PC-9 (cell line): ENCODE data around the gene MAPK10. TPM values are rescaled to one million over a fixed set of nuclear protein-coding genes. Genes with fewer than 3 reads are reported as not detected.
"Not testable (repeated sequence)": the region's sequence is repeated elsewhere in the genome, so short reads cannot be mapped to it uniquely, and the experiment has no call there.

ENCODE experiments used
- BruUV-seq: library from RNA; stranded (reverse); fragments of 400-500 nt; replicated peaks from 2 replicates; lab custom pipeline; 2021; lab: Mats Ljungman, UMichigan
- CTCF ChIA-PET: fragments of 300-600 bp; sonication (Branson Sonifier 250); formaldehyde crosslinking; loops from one replicate; lab custom pipeline; 2022; ENCODE audit warnings: antibody characterized with exemption; lab: Charles Lee
- POLR2A ChIA-PET: fragments of 300-600 bp; sonication (Branson Sonifier 250); formaldehyde crosslinking; loops from one replicate; lab custom pipeline; 2022; ENCODE audit warnings: antibody characterized with exemption; ENCODE audit not compliant: unreplicated experiment; lab: Charles Lee
- DNase-seq, 2 experiments: peaks; one replicate each; pipeline versions ENCODE4 v3.0.0 to v3.0.0-alpha.2; 2015 to 2022; ENCODE audit warnings: mixed read lengths in 1 of 2
- H2AFZ ChIP-seq: fragments of 200-600 bp; sonication (generic); 2 replicates; pipeline ENCODE4 v1.8.1; 2017; ENCODE audit warnings: antibody characterized with exemption
- H3F3A ChIP-seq: fragments of 200-600 bp; sonication (generic); 2 replicates; pipeline ENCODE4 v1.8.1; 2017; ENCODE audit warnings: antibody characterized with exemption, mild to moderate bottlenecking, low read depth; ENCODE audit not compliant: insufficient read depth
- H3K27ac ChIP-seq: fragments of 200-600 bp; sonication (generic); 2 replicates; pipeline ENCODE4 v1.6.1; 2016; ENCODE audit warnings: mixed run types
- H3K27me3 ChIP-seq: fragments of 200-600 bp; sonication (generic); 2 replicates; pipeline ENCODE4 v1.6.1; 2016; ENCODE audit warnings: low read depth, mixed run types; ENCODE audit not compliant: insufficient read depth
- H3K36me3 ChIP-seq: fragments of 200-600 bp; sonication (generic); 2 replicates; pipeline ENCODE4 v1.6.1; 2016; ENCODE audit warnings: low read depth, mixed run types
- H3K4me1 ChIP-seq: fragments of 200-600 bp; sonication (generic); replicated peaks from 2 replicates; pipeline ENCODE4 v1.6.1; 2016; ENCODE audit warnings: mixed run types; ENCODE audit not compliant: insufficient read depth
- H3K4me2 ChIP-seq: fragments of 200-600 bp; sonication (generic); 2 replicates; pipeline ENCODE4 v1.6.1; 2017; ENCODE audit warnings: mixed run types
- H3K4me3 ChIP-seq: fragments of 200-600 bp; sonication (generic); 2 replicates; pipeline ENCODE4 v1.6.1; 2016; ENCODE audit warnings: mixed run types
- H3K79me2 ChIP-seq: fragments of 200-600 bp; sonication (generic); 2 replicates; pipeline ENCODE4 v1.6.1; 2017; ENCODE audit warnings: low read depth, mixed run types
- H3K9me2 ChIP-seq: fragments of 200-600 bp; sonication (generic); 2 replicates; pipeline ENCODE4 v1.8.1; 2017; ENCODE audit warnings: mild to moderate bottlenecking; ENCODE audit not compliant: insufficient read depth
- H3K9me3 ChIP-seq: fragments of 200-600 bp; sonication (generic); 2 replicates; pipeline ENCODE4 v1.8.1; 2016; ENCODE audit warnings: low read depth; ENCODE audit not compliant: insufficient read depth
- H4K20me1 ChIP-seq: fragments of 200-600 bp; sonication (generic); 2 replicates; pipeline ENCODE4 v1.8.1; 2017; ENCODE audit not compliant: insufficient read depth
- EZH2 ChIP-seq: fragments of 200-600 bp; sonication (generic); IDR thresholded peaks from 2 replicates; pipeline ENCODE4 v1.8.0; 2017; ENCODE audit warnings: antibody characterized with exemption, low read depth
- intact Hi-C: fragments of 100-400 bp; cut with micrococcal nuclease; formaldehyde crosslinking; loops from one replicate; pipeline ENCODE4 v1.10.0; 2022; ENCODE audit not compliant: unreplicated experiment
- total RNA-seq: library from RNA; stranded (reverse); gene quantifications from 2 replicates; pipeline ENCODE4 v1.2.3, GENCODE V29; 2021
- TF ChIP-seq, protein P1 (sequence below): fragments of 200-600 bp; sonication (generic); conservative IDR thresholded peaks from 2 replicates; pipeline ENCODE4 v1.6.1; 2017; ENCODE audit warnings: mixed run types, antibody characterized with exemption, mild to moderate bottlenecking, moderate library complexity

Gene MAPK10
- total RNA-seq, 1 experiment from 2014 or later = 4.2 TPM

DNA sequence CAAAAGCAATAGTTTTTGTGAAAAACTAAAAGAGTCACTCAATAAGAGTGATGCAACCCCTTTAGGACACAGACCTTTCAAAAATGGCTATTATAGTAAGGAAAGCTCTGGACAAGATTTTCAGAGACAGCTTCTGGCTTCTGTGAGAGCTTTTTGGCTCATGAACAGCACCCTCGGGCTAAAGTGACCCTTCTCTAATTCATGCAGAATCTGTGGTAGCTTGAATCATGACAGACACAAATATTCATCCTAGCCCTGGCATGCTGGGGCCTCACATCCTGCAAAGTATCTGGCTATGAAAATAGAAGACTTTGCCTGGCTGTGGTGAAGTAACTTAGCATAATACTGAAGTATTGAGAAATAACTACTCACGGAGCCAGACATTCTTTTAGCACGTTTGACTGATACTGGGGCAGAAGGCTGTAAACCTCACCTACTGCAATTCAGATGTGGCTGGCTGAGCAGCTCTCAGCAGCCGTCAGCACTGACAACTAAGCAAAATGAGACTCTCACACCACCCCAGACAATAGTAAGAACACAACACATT, 327.3 kb downstream of the MAPK10 start:
- intact Hi-C loops = no loop called here
- Histone ChIP-seq H3K27me3 (no peaks in the 10 kb centered on the region), H3K36me3 (no peaks in the 10 kb centered on the region), H3K4me1 (peaks cover 14% of the 10 kb centered on the region), H3K4me3 (no peak overlapping the region), H4K20me1 (no peaks in the 10 kb centered on the region), H3K9me2 (no peaks in the 10 kb centered on the region), H3K4me2 (no peak overlapping the region), H3K79me2 (no peaks in the 10 kb centered on the region), H3K9me3 (no peaks in the 10 kb centered on the region), H3K27ac (no peak overlapping the region), H3F3A (no peaks in the 10 kb centered on the region), H2AFZ (no peak overlapping the region)
- ChIA-PET POLR2A (interaction anchor here (0.5 to 0.6 kb wide), 2 partner anchors 509 to 1184 kb away, joined by 4 to 5 read pairs; no protein-coding TSS in a partner anchor), CTCF (interaction anchor here (1.1 kb wide), 1 partner anchor 236 kb away, joined by 4 read pairs; no protein-coding TSS in a partner anchor)
- no TSS peak for BruUV-seq
- TF ChIP-seq EZH2 = no peak
- TF ChIP-seq, protein P1, sequence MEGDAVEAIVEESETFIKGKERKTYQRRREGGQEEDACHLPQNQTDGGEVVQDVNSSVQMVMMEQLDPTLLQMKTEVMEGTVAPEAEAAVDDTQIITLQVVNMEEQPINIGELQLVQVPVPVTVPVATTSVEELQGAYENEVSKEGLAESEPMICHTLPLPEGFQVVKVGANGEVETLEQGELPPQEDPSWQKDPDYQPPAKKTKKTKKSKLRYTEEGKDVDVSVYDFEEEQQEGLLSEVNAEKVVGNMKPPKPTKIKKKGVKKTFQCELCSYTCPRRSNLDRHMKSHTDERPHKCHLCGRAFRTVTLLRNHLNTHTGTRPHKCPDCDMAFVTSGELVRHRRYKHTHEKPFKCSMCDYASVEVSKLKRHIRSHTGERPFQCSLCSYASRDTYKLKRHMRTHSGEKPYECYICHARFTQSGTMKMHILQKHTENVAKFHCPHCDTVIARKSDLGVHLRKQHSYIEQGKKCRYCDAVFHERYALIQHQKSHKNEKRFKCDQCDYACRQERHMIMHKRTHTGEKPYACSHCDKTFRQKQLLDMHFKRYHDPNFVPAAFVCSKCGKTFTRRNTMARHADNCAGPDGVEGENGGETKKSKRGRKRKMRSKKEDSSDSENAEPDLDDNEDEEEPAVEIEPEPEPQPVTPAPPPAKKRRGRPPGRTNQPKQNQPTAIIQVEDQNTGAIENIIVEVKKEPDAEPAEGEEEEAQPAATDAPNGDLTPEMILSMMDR = no peak
- peak; percentile 12 to 66 for DNase-seq

DNA sequence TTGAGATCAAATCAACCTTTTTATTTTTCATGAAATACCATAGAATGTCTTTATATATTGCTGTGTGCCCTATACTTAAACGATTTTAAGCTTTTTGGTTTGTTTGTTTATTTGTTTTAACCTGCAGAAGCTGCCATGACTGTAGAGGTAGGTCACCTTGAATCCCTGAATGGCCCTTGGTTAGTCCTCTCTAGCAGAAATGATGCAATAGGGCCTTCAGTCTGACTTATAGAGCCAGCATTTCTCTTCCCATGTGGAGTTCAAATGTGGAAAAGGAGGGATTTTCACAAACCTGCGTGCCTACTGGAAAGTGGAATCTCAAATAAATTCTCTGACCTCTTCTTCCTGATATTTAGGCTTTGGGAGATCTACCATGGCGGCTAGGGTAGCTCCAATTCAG, 327.9 kb downstream of the MAPK10 start:
- intact Hi-C loops = no loop called here
- DNase-seq = no peak
- POLR2A ChIA-PET = interaction anchor here (0.5 to 0.6 kb wide), 2 partner anchors 509 to 1185 kb away, joined by 4 to 5 read pairs; no protein-coding TSS in a partner anchor

DNA sequence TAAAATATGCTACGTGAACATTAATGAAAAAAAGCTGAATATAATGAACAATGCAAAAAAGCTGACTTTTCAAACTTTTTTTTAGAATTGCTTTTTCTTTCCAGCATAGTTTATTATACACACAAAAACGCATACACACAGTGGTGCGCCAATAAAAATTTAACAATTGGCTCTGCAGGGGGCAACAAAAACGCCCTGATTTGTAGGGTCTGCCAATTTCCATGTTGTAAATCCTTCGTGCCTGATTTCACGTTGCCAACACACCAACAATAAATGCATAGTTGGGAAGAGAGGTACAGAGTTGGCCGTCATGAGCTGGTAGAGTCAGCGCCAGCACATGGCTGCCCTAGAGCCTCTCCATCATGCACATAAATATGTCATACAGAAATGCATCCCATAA, 333.1 kb downstream of the MAPK10 start:
- POLR2A ChIA-PET = no interaction called here
- Histone ChIP-seq H3F3A (no peaks in the 10 kb centered on the region), H4K20me1 (no peaks in the 10 kb centered on the region), H3K4me1 (no peaks in the 10 kb centered on the region), H3K9me3 (no peaks in the 10 kb centered on the region), H3K36me3 (no peaks in the 10 kb centered on the region), H3K4me2 (no peak overlapping the region), H3K9me2 (no peaks in the 10 kb centered on the region), H3K27ac (no peak overlapping the region), H3K4me3 (no peak overlapping the region), H3K79me2 (no peaks in the 10 kb centered on the region), H2AFZ (no peak overlapping the region), H3K27me3 (no peaks in the 10 kb centered on the region)
- intact Hi-C loops = no loop called here
- no peak for TF ChIP-seq EZH2
- TF ChIP-seq, protein P1 = no peak
- CTCF ChIA-PET = no interaction called here
- BruUV-seq = no TSS peak
- DNase-seq = no peak

More for the DNA sequence above, 327.9 kb downstream of the MAPK10 start:
- no peak overlapping the region for H3K4me3 ChIP-seq
- no peaks in the 10 kb centered on the region for H3K36me3 ChIP-seq
- no peaks in the 10 kb centered on the region for H3K79me2 ChIP-seq
- TF ChIP-seq EZH2 = no peak
- TF ChIP-seq, protein P1 = no peak
- H3K4me2 ChIP-seq = no peak overlapping the region
- H2AFZ ChIP-seq = no peak overlapping the region
- H4K20me1 ChIP-seq = no peaks in the 10 kb centered on the region
- no peaks in the 10 kb centered on the region for H3K9me3 ChIP-seq
- H3K4me1 ChIP-seq = peaks cover 8% of the 10 kb centered on the region
- no peaks in the 10 kb centered on the region for H3K27me3 ChIP-seq
- no TSS peak for BruUV-seq
- no peaks in the 10 kb centered on the region for H3F3A ChIP-seq
- CTCF ChIA-PET = interaction anchor here (0.6 to 1.1 kb wide), 2 partner anchors 235 to 556 kb away, joined by 4 to 5 read pairs; no protein-coding TSS in a partner anchor
- no peak overlapping the region for H3K27ac ChIP-seq
- no peaks in the 10 kb centered on the region for H3K9me2 ChIP-seq

DNA sequence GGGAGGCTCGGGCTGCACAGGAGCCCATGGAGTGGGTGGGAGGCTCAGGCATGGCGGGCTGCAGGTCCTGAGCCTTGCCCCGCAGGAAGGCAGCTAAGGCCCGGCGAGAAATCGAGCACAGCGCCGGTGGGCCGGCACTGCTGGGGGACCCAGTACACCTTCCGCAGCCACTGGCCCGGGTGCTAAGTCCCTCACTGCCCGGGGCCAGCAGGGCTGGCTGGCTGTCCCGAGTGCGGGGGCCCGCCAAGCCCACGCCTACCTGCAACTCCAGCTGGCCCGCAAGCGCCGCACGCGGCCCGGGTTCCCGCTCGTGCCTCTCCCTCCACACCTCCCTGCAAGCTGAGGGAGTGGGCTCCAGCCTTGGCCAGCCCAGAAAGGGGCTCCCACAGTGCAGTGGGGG, 338.2 kb downstream of the MAPK10 start:
- POLR2A ChIA-PET, H3K9me2 ChIP-seq, intact Hi-C loops, H3K4me1 ChIP-seq, H3K4me3 ChIP-seq, CTCF ChIA-PET, H2AFZ ChIP-seq, DNase-seq, H4K20me1 ChIP-seq, H3K27me3 ChIP-seq, H3K27ac ChIP-seq, H3K36me3 ChIP-seq, H3K9me3 ChIP-seq, H3F3A ChIP-seq, H3K79me2 ChIP-seq, H3K4me2 ChIP-seq, BruUV-seq: not testable (repeated sequence)
